ENCODE data around the gene TRAPPC11. TPM values are rescaled to one million over a fixed set of nuclear protein-coding genes. Genes with fewer than 3 reads are reported as not detected.

TRAPPC11 gene
- total and polyA plus RNA-seq, 2 experiments from 2014 or later: 15.0 to 42.7 TPM

GRCh38 chr4:183610613-183611012 lies 48.5 kb upstream of the TRAPPC11 start:
- H4K20me1 ChIP-seq (replicated peaks; ENCODE audit: insufficient read depth): no peaks in the 10 kb centered on the region
- H3K27ac ChIP-seq (ENCODE audit: low read depth): no peak overlapping the region
- Mint-ChIP-seq H3K27ac (no peak overlapping the region), H3K36me3 (ENCODE audit: low read depth) (no peaks in the 10 kb centered on the region), H3K4me3 (no peak overlapping the region), H3K9me3 (no peaks in the 10 kb centered on the region), H3K4me1 (no peaks in the 10 kb centered on the region; the same call in 1 of the 3 replicates), H3K27me3 (ENCODE audit: insufficient read depth, low read depth, poor library complexity) (peaks cover 2% of the 10 kb centered on the region)
- H3K4me2 ChIP-seq: no peak overlapping the region
- ATAC-seq: no peak
- H3K27me3 ChIP-seq (ENCODE audit: insufficient read depth): no peaks in the 10 kb centered on the region
- H3K9me2 ChIP-seq (ENCODE audit: insufficient read depth): no peaks in the 10 kb centered on the region
- TF ChIP-seq ETS1 (IDR thresholded peaks at IDR 0.05): no peak
- 0 out of 2 replicates have a peak overlapping the region, but pooled peaks have one; percentile 56 for H2AFZ ChIP-seq
- no peaks in the 10 kb centered on the region for H3K36me3 ChIP-seq (ENCODE audit: insufficient read depth)
- no peaks in the 10 kb centered on the region for H3K4me1 ChIP-seq (ENCODE audit: insufficient read depth)
- no peak for DNase-seq (ENCODE audit: low spot score)
- no peak overlapping the region for H3K4me3 ChIP-seq
- no peaks in the 10 kb centered on the region for H3F3A ChIP-seq (replicated peaks; ENCODE audit: low read depth)
- no peaks in the 10 kb centered on the region for H3K79me2 ChIP-seq (replicated peaks; ENCODE audit: insufficient read depth)

- Histone ChIP-seq H4K20me1 (replicated peaks; ENCODE audit: insufficient read depth) (no peaks in the 10 kb centered on the region), H3K9me2 (ENCODE audit: insufficient read depth) (no peaks in the 10 kb centered on the region), H2AFZ (peak overlapping the region; percentile 66; the same call in 1 of the 2 replicates), H3K27me3 (ENCODE audit: insufficient read depth) (no peaks in the 10 kb centered on the region), H3K4me2 (no peak overlapping the region), H3K79me2 (replicated peaks; ENCODE audit: insufficient read depth) (no peaks in the 10 kb centered on the region), H3K4me3 (no peak overlapping the region), H3K27ac (ENCODE audit: low read depth) (no peak overlapping the region), H3K36me3 (ENCODE audit: insufficient read depth) (no peaks in the 10 kb centered on the region), H3K4me1 (ENCODE audit: insufficient read depth) (no peaks in the 10 kb centered on the region), H3F3A (replicated peaks; ENCODE audit: low read depth) (no peaks in the 10 kb centered on the region)
- Mint-ChIP-seq H3K4me1 (no peaks in the 10 kb centered on the region; the same call in 1 of the 3 replicates), H3K4me3 (no peak overlapping the region), H3K36me3 (ENCODE audit: low read depth) (no peaks in the 10 kb centered on the region), H3K9me3 (no peaks in the 10 kb centered on the region), H3K27me3 (ENCODE audit: insufficient read depth, low read depth, poor library complexity) (peaks cover 2% of the 10 kb centered on the region), H3K27ac (no peak overlapping the region)
- ATAC-seq: no peak
- peak; percentile 14 for DNase-seq (ENCODE audit: low spot score)
- TF ChIP-seq STAT1 (IDR thresholded peaks at IDR 0.05; ENCODE audit: unreplicated experiment): no peak
- TF ChIP-seq NANOG (IDR thresholded peaks at IDR 0.05; ENCODE audit: borderline replicate concordance): no peak
- TF ChIP-seq JUNB (IDR thresholded peaks at IDR 0.05; ENCODE audit: unreplicated experiment): no peak
- no peak for TF ChIP-seq ZNF114 (CRISPR knock-in tag; IDR thresholded peaks at IDR 0.05)
- TF ChIP-seq POLR2AphosphoS5 (IDR thresholded peaks at IDR 0.05; ENCODE audit: low read depth): no peak
- TF ChIP-seq CREB1 (CRISPR knock-in tag; IDR thresholded peaks at IDR 0.05; ENCODE audit: low read depth): no peak
- no peak for TF ChIP-seq ZNF462 (CRISPR knock-in tag; IDR thresholded peaks at IDR 0.05)
- TF ChIP-seq REST (IDR thresholded peaks at IDR 0.05; ENCODE audit: unreplicated experiment): no peak
These were observed 47.8 kb upstream of the TRAPPC11 start for GRCh38 chr4:183611210-183611830.

All from GM23338 (cell line).